Stimulated activated CD8-positive, alpha-beta memory T cell treated with anti-CD3 and anti-CD28 coated beads, Interleukin-4, amount 100 ng/mL, for 1 hour (primary cell): ENCODE data around the gene TM4SF18.

Experiments
- DNase-seq, 2 donors: peaks; one replicate each; pipeline ENCODE4 v3.0.0-alpha.2; 2020; ENCODE audit warnings: low read depth in 2 of 2, low spot score in 1 of 2

TM4SF18 gene

GRCh38 chr3:149284034-149284433, 49.4 kb downstream of the TM4SF18 start:
- DNase-seq: no peak

DNA sequence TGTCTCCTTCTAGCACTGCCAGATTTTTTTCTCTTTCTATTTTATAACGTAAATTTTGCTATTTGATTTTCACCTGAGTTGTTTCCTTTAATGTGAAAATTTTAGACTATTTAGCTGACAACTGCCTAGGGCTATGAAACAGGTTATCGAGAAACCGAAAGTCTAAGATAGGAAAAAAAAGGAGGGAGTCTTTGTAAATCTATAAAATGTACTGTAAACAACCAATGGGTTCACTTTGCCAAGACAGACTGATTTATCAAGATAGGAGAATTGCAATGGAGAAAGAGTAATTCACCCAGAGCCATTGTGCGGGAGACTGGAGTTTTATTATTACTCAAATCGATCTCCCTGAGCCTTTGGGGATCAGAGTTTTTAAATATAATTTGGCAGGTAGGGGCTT, 50.0 kb downstream of the TM4SF18 start:
- DNase-seq: no peak

DNA sequence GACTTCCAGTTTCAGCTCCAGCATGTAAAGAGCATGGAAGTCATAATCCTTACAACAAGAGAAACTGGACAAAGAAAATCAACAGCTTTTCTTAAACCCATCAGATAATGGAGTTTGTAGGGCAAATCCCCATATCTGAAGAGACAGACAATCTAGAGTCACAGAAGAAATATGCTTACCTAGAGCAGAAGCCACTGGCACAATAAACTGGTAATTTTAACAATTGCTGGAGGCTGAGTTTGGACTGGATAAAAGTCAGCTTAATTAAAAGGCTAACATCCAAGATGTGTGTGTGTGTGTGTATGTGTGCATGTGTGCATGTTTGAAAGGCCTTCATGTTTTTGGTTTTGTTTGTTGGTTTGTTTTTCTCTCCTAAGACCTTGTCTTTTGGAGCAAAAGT, 50.6 kb downstream of the TM4SF18 start:
- no peak for DNase-seq

GRCh38 chr3:149282322-149282721, 51.1 kb downstream of the TM4SF18 start:
- DNase-seq: no peak

GRCh38 chr3:149280671-149281349, 52.6 kb downstream of the TM4SF18 start:
- no peak for DNase-seq

DNA sequence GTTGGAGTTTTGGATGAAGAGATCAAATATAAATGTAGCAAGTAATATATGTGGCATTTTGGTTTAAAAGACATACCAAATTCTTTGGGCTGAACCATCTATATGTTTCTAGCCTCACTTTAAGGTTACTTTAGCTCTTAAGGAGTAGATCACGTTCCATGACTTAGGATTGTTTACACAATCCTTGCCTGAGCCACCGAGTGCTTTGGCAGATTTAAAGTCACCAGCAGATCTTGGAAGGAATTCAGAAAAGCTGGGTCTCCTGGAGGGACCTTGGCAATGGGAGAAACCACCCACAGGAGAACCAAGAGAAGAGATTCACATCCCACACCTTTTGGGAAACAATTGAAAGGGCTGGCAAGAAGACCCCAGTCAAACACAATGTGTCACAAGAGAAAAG, 54.5 kb downstream of the TM4SF18 start:
- no peak for DNase-seq

DNA sequence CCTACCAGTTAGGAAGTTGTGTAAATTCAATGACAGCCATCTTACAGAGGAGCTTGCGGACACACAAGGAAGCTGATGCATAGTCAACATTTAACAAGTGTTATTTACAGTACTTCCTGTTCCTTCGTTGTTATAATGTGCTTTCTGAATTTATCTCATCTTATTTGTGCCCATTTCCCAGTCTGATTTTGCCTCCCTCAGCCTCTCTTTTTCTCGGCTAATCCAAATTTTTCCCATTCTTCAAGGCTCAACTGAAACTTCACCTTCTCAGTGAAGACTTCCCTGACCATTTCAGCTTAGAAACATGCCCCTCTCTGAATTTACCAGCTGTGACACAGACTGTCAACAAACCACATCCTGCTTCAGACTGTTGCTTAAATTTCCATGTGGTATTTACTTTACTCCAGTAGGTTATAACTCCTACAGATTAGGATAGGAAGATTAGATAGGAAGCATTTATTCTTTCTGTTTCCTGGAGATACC, 56.1 kb downstream of the TM4SF18 start:
- DNase-seq: no peak

GRCh38 chr3:149276619-149277018, 56.8 kb downstream of the TM4SF18 start:
- no peak for DNase-seq

- no peak for DNase-seq
Observed at GRCh38 chr3:149274220-149274619, 59.2 kb downstream of the TM4SF18 start.

GRCh38 chr3:149273096-149273751, 60.2 kb downstream of the TM4SF18 start:
- no peak for DNase-seq

DNA sequence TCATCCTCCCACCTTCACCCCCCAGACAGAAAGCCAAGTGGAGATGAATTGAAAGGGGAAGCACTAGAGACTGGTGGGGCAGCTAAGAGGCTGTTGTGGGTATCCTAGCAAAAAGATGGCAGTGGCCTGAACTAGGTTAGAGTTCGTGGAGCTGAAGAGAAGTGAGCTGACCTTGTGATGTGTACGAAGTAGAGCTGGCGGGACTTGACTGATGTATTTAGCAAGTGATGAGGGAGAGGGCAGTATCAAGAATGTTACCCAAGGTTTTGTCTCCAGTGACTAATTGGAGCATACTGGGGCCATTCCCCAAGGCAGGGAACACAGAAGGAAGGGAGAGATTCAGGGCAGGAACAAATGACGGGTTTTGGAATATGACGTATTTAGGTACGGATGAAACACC, 61.8 kb downstream of the TM4SF18 start:
- DNase-seq: no peak

- no peak for DNase-seq
Observed at GRCh38 chr3:149270180-149270579, 63.3 kb downstream of the TM4SF18 start.

DNA sequence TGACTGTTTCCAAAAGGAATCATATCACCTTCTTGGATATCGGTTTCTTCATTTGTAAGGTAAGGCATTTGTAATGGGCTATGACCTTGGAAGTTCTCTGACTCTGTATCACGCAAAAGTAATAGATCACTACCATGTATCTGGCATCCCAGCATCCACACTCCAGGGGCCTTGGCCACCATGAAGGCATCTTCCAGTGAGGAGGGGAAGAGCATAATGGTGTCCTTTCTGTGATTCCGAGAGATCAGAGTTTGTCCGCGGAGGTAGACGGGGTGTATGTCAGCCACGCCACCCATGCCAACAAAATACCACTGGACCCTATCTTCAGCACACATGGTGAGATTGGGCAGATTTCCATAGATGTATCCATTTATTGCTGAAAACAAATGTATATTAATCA, 63.7 kb downstream of the TM4SF18 start:
- DNase-seq: no peak
